OCI-LY3 (cell line): ENCODE measurements around the gene HLTF.

Source experiments
- H2AFZ ChIP-seq: fragments of 200-600, 300-600 bp; shearing (Covaris generic); 2 replicates; pipeline ENCODE4 v1.6.0; 2014; ENCODE audit warnings: antibody characterized with exemption, low read depth, low read length
- H3K27ac ChIP-seq: fragments of 200-600, 300-600 bp; sonication (generic); 2 replicates; pipeline ENCODE4 v1.5.1; 2014; ENCODE audit warnings: mild to moderate bottlenecking, low read length, moderate library complexity, mixed read lengths
- H3K27me3 ChIP-seq: fragments of 200-600, 300-600 bp; sonication (generic); 2 replicates; pipeline ENCODE4 v1.6.1; 2014; ENCODE audit warnings: low read depth, low read length, mixed read lengths
- H3K36me3 ChIP-seq: fragments of 200-600, 300-600 bp; sonication (generic); replicated peaks from 2 replicates; pipeline ENCODE3; 2014; ENCODE audit warnings: low read depth, low read length, mixed read lengths
- H3K4me1 ChIP-seq: fragments of 300-600, 200-600 bp; sonication (generic); 2 replicates; pipeline ENCODE4 v1.6.1; 2014; ENCODE audit warnings: low read length, mixed read lengths
- H3K4me2 ChIP-seq: fragments of 200-600, 300-600 bp; sonication (generic); 2 replicates; pipeline ENCODE4 v1.6.1; 2014; ENCODE audit warnings: low read length, mixed read lengths
- H3K4me3 ChIP-seq: fragments of 300-600, 200-600 bp; sonication (generic); 2 replicates; pipeline ENCODE4 v1.5.1; 2014; ENCODE audit warnings: antibody characterized with exemption, mild to moderate bottlenecking, low read length, moderate library complexity
- H3K79me2 ChIP-seq: fragments of 300-600, 200-600 bp; shearing (Covaris generic); 2 replicates; pipeline ENCODE4 v1.6.1; 2014; ENCODE audit warnings: mild to moderate bottlenecking, low read length, mixed read lengths
- H3K9ac ChIP-seq: fragments of 300-600, 200-600 bp; shearing (Covaris generic); 2 replicates; pipeline ENCODE4 v1.6.0; 2014; ENCODE audit warnings: mild to moderate bottlenecking, low read length, moderate library complexity
- H3K9me3 ChIP-seq: fragments of 200-600, 300-600 bp; shearing (Covaris generic); 2 replicates; pipeline ENCODE4 v1.6.1; 2014; ENCODE audit warnings: low read length, mixed read lengths; ENCODE audit not compliant: insufficient read depth
- H4K20me1 ChIP-seq: fragments of 200-600, 300-600 bp; sonication (generic); 2 replicates; pipeline ENCODE4 v1.6.1; 2016; ENCODE audit warnings: low read length, mixed read lengths; ENCODE audit not compliant: insufficient read depth
- EZH2phosphoT487 ChIP-seq: fragments of 200-600 bp; shearing (Covaris generic); IDR thresholded peaks from 2 replicates; pipeline ENCODE4 v1.6.1; 2018; ENCODE audit warnings: antibody characterized with exemption, mixed run types, low read depth
- TF ChIP-seq, protein P1 (sequence below): fragments of 200-600, 300-600 bp; sonication (generic); IDR thresholded peaks from 2 replicates; pipeline ENCODE4 v1.5.1; 2014; ENCODE audit warnings: antibody characterized with exemption, low read length, low read depth

HLTF gene

DNA sequence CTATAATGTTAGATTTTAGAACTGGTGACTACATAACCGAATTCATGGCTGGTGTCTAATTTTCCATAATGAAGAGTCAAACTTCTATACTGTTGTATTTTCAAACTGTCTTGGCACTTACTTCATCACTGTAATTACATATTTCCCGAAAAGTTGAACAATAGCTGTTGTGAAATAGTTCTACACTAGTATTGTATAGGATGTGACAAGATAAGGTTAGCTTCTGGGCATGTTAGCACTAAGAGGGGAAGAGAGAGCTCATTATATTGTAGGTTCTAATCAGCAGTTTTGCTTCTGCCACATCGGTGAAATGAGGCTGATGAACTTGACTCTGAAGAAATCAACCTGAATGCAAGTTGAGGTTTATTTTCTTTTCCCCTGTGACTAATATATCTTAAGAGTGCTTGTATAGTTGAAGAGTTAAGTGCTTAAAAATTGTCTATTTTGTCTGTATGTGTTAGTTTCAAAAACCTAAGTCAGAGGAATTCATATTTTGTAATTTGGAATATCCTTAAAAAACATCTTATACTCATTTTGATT, 86.1 kb downstream of the HLTF start:
- H3K27me3 ChIP-seq: no peaks in the 10 kb centered on the region
- H2AFZ ChIP-seq: no peak overlapping the region
- H3K36me3 ChIP-seq: peaks cover 23% of the 10 kb centered on the region
- no peak overlapping the region for H3K4me3 ChIP-seq
- H3K4me2 ChIP-seq: no peak overlapping the region
- H4K20me1 ChIP-seq: 0 out of 2 replicates have a peak, but pooled peaks cover 5% of the 10 kb centered on the region
- TF ChIP-seq EZH2phosphoT487: no peak
- TF ChIP-seq, protein P1, sequence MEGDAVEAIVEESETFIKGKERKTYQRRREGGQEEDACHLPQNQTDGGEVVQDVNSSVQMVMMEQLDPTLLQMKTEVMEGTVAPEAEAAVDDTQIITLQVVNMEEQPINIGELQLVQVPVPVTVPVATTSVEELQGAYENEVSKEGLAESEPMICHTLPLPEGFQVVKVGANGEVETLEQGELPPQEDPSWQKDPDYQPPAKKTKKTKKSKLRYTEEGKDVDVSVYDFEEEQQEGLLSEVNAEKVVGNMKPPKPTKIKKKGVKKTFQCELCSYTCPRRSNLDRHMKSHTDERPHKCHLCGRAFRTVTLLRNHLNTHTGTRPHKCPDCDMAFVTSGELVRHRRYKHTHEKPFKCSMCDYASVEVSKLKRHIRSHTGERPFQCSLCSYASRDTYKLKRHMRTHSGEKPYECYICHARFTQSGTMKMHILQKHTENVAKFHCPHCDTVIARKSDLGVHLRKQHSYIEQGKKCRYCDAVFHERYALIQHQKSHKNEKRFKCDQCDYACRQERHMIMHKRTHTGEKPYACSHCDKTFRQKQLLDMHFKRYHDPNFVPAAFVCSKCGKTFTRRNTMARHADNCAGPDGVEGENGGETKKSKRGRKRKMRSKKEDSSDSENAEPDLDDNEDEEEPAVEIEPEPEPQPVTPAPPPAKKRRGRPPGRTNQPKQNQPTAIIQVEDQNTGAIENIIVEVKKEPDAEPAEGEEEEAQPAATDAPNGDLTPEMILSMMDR: no peak
- no peaks in the 10 kb centered on the region for H3K79me2 ChIP-seq
- no peak overlapping the region for H3K27ac ChIP-seq
- peaks cover 22% of the 10 kb centered on the region for H3K4me1 ChIP-seq
- no peaks in the 10 kb centered on the region for H3K9me3 ChIP-seq
- no peak overlapping the region for H3K9ac ChIP-seq

DNA sequence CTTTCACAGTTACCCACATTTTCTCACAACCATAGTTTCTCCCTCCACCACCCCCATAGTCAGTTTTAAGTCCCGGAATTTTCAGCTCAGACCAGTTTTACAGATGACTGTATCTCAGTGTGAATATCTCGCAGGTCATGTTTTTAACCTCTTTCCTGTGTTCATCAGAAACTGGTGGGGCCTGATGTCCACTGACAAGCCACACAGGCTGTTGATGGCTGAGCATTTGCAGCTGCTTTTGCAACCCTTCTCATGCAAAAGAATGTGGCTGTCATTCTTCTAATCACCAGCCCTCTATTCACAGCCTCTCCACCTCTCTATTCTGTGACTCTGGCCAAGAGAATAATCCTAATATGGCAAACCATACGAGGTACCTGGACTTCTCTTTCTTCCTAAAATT, 86.5 kb downstream of the HLTF start:
- H3K9me3 ChIP-seq: no peaks in the 10 kb centered on the region
- H3K4me3 ChIP-seq: no peak overlapping the region
- peaks cover 24% of the 10 kb centered on the region for H3K36me3 ChIP-seq
- peaks cover 22% of the 10 kb centered on the region for H3K4me1 ChIP-seq
- H2AFZ ChIP-seq: no peak overlapping the region
- H3K4me2 ChIP-seq: no peak overlapping the region
- 0 out of 2 replicates have a peak, but pooled peaks cover 5% of the 10 kb centered on the region for H4K20me1 ChIP-seq
- H3K27ac ChIP-seq: no peak overlapping the region
- H3K9ac ChIP-seq: no peak overlapping the region
- TF ChIP-seq, protein P1: no peak
- H3K27me3 ChIP-seq: no peaks in the 10 kb centered on the region
- H3K79me2 ChIP-seq: no peaks in the 10 kb centered on the region

DNA sequence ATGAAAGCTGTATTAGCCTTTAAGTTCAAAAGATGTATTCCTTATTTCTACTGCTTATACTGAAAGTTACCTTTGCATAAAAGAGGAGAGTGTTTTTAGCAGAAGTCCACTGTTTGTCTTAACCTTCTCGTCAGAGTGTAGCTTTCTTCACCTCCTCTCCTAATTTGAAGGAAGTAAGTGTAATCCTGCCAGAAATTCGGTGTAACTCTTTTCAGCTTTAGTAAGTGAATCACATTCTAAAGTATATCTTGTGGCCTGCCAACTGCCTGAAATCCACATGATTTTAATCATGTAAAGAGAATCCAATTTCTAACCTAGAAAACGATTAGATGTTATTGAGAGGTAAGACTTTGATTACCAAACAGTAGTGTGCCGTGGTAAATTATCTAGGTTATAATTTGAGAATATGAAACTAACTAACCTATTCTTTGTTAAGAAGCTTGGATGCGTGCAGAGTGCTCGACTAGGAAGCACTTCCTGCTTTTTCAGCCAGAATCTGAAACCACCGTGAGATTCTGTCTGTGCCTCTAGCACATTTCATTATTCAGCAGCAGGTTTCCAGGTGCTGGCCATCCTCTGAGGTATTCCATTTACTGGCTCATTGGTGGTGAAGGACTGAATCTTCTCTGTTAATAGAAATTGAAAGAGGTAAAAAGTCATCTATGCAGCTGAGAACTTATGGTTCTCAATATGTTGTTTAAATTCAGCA, 87.5 kb downstream of the HLTF start:
- Histone ChIP-seq H2AFZ (no peak overlapping the region), H3K79me2 (no peaks in the 10 kb centered on the region), H3K9me3 (no peaks in the 10 kb centered on the region), H3K4me1 (peaks cover 14% of the 10 kb centered on the region), H4K20me1 (0 out of 2 replicates have a peak, but pooled peaks cover 5% of the 10 kb centered on the region), H3K4me3 (no peak overlapping the region), H3K36me3 (peaks cover 24% of the 10 kb centered on the region), H3K4me2 (no peak overlapping the region), H3K27me3 (no peaks in the 10 kb centered on the region), H3K27ac (no peak overlapping the region), H3K9ac (no peak overlapping the region)
- TF ChIP-seq, protein P1: no peak
- no peak for TF ChIP-seq EZH2phosphoT487

DNA sequence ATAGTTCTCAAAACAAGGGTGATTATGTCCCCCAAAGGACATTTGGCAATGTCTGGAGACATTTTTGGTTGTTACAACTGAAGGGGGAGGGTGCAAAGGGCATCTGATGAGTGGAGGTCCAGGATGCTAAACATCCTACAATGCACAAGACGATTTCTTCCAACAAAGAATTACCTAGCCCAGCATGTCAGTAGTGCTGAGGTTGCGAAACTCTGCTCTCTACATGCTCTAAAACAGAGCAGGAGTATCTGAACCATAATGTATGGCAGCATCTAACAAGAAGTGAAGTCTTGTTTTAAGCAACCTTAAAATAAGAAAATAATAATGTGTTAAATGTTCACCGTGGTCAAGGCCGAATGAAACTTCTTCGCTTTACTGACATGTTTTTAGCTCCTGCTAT, 88.0 kb downstream of the HLTF start:
- Histone ChIP-seq H4K20me1 (no peaks in the 10 kb centered on the region), H3K27me3 (no peaks in the 10 kb centered on the region), H3K4me2 (no peak overlapping the region), H3K4me1 (peaks cover 12% of the 10 kb centered on the region), H3K79me2 (no peaks in the 10 kb centered on the region), H2AFZ (no peak overlapping the region), H3K9ac (no peak overlapping the region), H3K4me3 (no peak overlapping the region), H3K36me3 (peaks cover 24% of the 10 kb centered on the region), H3K27ac (no peak overlapping the region), H3K9me3 (no peaks in the 10 kb centered on the region)
- TF ChIP-seq EZH2phosphoT487: no peak
